NCI-H82 treated with DMSO at 0.1 percent for 48 hours (cell line): Measurements from ENCODE around the gene CDK3.
"Not testable (repeated sequence)": the region's sequence is repeated elsewhere in the genome, so short reads cannot be mapped to it uniquely, and the experiment has no call there.

Experiments
- DNase-seq: peaks from one replicate; lab custom pipeline; 2025; ENCODE audit not compliant: unreplicated experiment; lab: John Stamatoyannopoulos, UW

CDK3 gene

GRCh38 chr17:76036497-76037261 is 36.0 kb downstream of the CDK3 start:
- DNase-seq = no peak

GRCh38 chr17:76038050-76038449 is 37.4 kb downstream of the CDK3 start:
- no peak for DNase-seq

GRCh38 chr17:76039121-76039520 is 38.5 kb downstream of the CDK3 start:
- no peak for DNase-seq

GRCh38 chr17:76040376-76040775 is 39.7 kb downstream of the CDK3 start:
- no peak for DNase-seq

GRCh38 chr17:76042868-76043267 is 42.2 kb downstream of the CDK3 start:
- not testable (repeated sequence) for DNase-seq

GRCh38 chr17:76044475-76045007 is 43.9 kb downstream of the CDK3 start:
- not testable (repeated sequence) for DNase-seq

- no peak for DNase-seq
Measured at GRCh38 chr17:76046064-76046463, 45.4 kb downstream of the CDK3 start.

- DNase-seq = no peak
Measured at GRCh38 chr17:76048025-76048605, 47.5 kb downstream of the CDK3 start.

- DNase-seq = no peak
Measured at GRCh38 chr17:76048711-76049110, 48.1 kb downstream of the CDK3 start.

GRCh38 chr17:76049239-76049638 is 48.6 kb downstream of the CDK3 start:
- DNase-seq = no peak

GRCh38 chr17:76049836-76050537 is 49.3 kb downstream of the CDK3 start:
- DNase-seq = no peak

- DNase-seq = no peak
Measured at GRCh38 chr17:76050538-76051467, 50.1 kb downstream of the CDK3 start.

GRCh38 chr17:76051561-76051960 is 50.9 kb downstream of the CDK3 start:
- DNase-seq = no peak

GRCh38 chr17:76053246-76054111 is 52.8 kb downstream of the CDK3 start:
- no peak for DNase-seq

GRCh38 chr17:76054112-76054476 is 53.4 kb downstream of the CDK3 start:
- no peak for DNase-seq
